ENCODE data around the gene SIGLEC10.
A peak's percentile ranks its signal among the peaks of the same experiment; 100 is the strongest.
"Not testable (repeated sequence)": the region's sequence is repeated elsewhere in the genome, so short reads cannot be mapped to it uniquely, and the experiment has no call there.

The SIGLEC10 gene

GRCh38 chr19:51420511-51420910 lies 3.1 kb upstream of the SIGLEC10 start:
- H3K36me3 Mint-ChIP-seq; H3K4me3 Mint-ChIP-seq; H3K27me3 Mint-ChIP-seq; H3K9me3 Mint-ChIP-seq (ENCODE audit: low read depth); H3K27ac Mint-ChIP-seq: not testable (repeated sequence)
- H3K4me1 Mint-ChIP-seq (ENCODE audit: low read depth) = peaks cover 14% of the 10 kb centered on the region

GRCh38 chr19:51418707-51419106 lies 1.3 kb upstream of the SIGLEC10 start:
- Mint-ChIP-seq H3K4me1 (ENCODE audit: low read depth) (peaks cover 12% of the 10 kb centered on the region), H3K27me3 (peaks cover 5% of the 10 kb centered on the region), H3K4me3 (no peak overlapping the region), H3K27ac (no peak overlapping the region), H3K9me3 (ENCODE audit: low read depth) (no peaks in the 10 kb centered on the region), H3K36me3 (no peaks in the 10 kb centered on the region)

GRCh38 chr19:51417810-51418157 lies 342 bp upstream of the SIGLEC10 start:
- H3K4me1 Mint-ChIP-seq (ENCODE audit: low read depth) = peaks cover 12% of the 10 kb centered on the region
- H3K27ac Mint-ChIP-seq = no peak overlapping the region
- no peaks in the 10 kb centered on the region for H3K36me3 Mint-ChIP-seq
- no peak overlapping the region for H3K4me3 Mint-ChIP-seq
- H3K9me3 Mint-ChIP-seq (ENCODE audit: low read depth) = no peaks in the 10 kb centered on the region
- H3K27me3 Mint-ChIP-seq = peaks cover 5% of the 10 kb centered on the region

GRCh38 chr19:51416422-51416821 lies 1.0 kb downstream of the SIGLEC10 start:
- peaks cover 12% of the 10 kb centered on the region for H3K4me1 Mint-ChIP-seq (ENCODE audit: low read depth)
- H3K36me3 Mint-ChIP-seq; H3K9me3 Mint-ChIP-seq (ENCODE audit: low read depth); H3K27ac Mint-ChIP-seq; H3K4me3 Mint-ChIP-seq; H3K27me3 Mint-ChIP-seq: not testable (repeated sequence)

GRCh38 chr19:51415187-51415586 lies 2.3 kb downstream of the SIGLEC10 start:
- H3K27me3 Mint-ChIP-seq = peaks cover 4% of the 10 kb centered on the region
- H3K4me1 Mint-ChIP-seq (ENCODE audit: low read depth) = peaks cover 12% of the 10 kb centered on the region
- H3K36me3 Mint-ChIP-seq = no peaks in the 10 kb centered on the region
- H3K27ac Mint-ChIP-seq = no peak overlapping the region
- H3K9me3 Mint-ChIP-seq (ENCODE audit: low read depth) = no peaks in the 10 kb centered on the region
- H3K4me3 Mint-ChIP-seq = no peak overlapping the region

- H3K27me3 Mint-ChIP-seq = no peaks in the 10 kb centered on the region
- peaks cover 3% of the 10 kb centered on the region for H3K36me3 Mint-ChIP-seq
- H3K27ac Mint-ChIP-seq = no peak overlapping the region
- no peaks in the 10 kb centered on the region for H3K4me1 Mint-ChIP-seq (ENCODE audit: low read depth)
- no peaks in the 10 kb centered on the region for H3K9me3 Mint-ChIP-seq (ENCODE audit: low read depth)
- H3K4me3 Mint-ChIP-seq = no peak overlapping the region
Measured at GRCh38 chr19:51410950-51411748, 6.3 kb downstream of the SIGLEC10 start.

GRCh38 chr19:51407511-51408131 lies 9.8 kb downstream of the SIGLEC10 start:
- H3K4me3 Mint-ChIP-seq = no peak overlapping the region
- H3K36me3 Mint-ChIP-seq = peaks cover 3% of the 10 kb centered on the region
- no peaks in the 10 kb centered on the region for H3K27me3 Mint-ChIP-seq
- no peaks in the 10 kb centered on the region for H3K9me3 Mint-ChIP-seq (ENCODE audit: low read depth)
- H3K27ac Mint-ChIP-seq = no peak overlapping the region
- no peaks in the 10 kb centered on the region for H3K4me1 Mint-ChIP-seq (ENCODE audit: low read depth)

GRCh38 chr19:51402117-51402516 lies 15.3 kb downstream of the SIGLEC10 start:
- no peaks in the 10 kb centered on the region for H3K27me3 Mint-ChIP-seq
- no peak overlapping the region for H3K27ac Mint-ChIP-seq
- H3K36me3 Mint-ChIP-seq = peaks cover 8% of the 10 kb centered on the region
- no peak overlapping the region for H3K4me3 Mint-ChIP-seq
- H3K9me3 Mint-ChIP-seq (ENCODE audit: low read depth) = peaks cover 9% of the 10 kb centered on the region
- H3K4me1 Mint-ChIP-seq (ENCODE audit: low read depth) = peaks cover 9% of the 10 kb centered on the region

- peaks cover 19% of the 10 kb centered on the region for H3K4me1 Mint-ChIP-seq (ENCODE audit: low read depth)
- H3K27ac Mint-ChIP-seq; H3K9me3 Mint-ChIP-seq (ENCODE audit: low read depth); H3K4me3 Mint-ChIP-seq; H3K36me3 Mint-ChIP-seq; H3K27me3 Mint-ChIP-seq: not testable (repeated sequence)
Measured at GRCh38 chr19:51399936-51400335, 17.5 kb downstream of the SIGLEC10 start.

- H3K9me3 Mint-ChIP-seq (ENCODE audit: low read depth) = peaks cover 9% of the 10 kb centered on the region
Measured at GRCh38 chr19:51399231-51399630, 18.2 kb downstream of the SIGLEC10 start.

GRCh38 chr19:51398096-51398704 lies 19.2 kb downstream of the SIGLEC10 start:
- no peaks in the 10 kb centered on the region for H3K27me3 Mint-ChIP-seq
- H3K9me3 Mint-ChIP-seq (ENCODE audit: low read depth) = peaks cover 9% of the 10 kb centered on the region
- H3K36me3 Mint-ChIP-seq = peaks cover 5% of the 10 kb centered on the region
- peaks cover 33% of the 10 kb centered on the region for H3K4me1 Mint-ChIP-seq (ENCODE audit: low read depth)
- H3K27ac Mint-ChIP-seq = no peak overlapping the region
- no peak overlapping the region for H3K4me3 Mint-ChIP-seq

More at GRCh38 chr19:51399231-51399630, 18.2 kb downstream of the SIGLEC10 start:
- Mint-ChIP-seq H3K36me3 (peaks cover 5% of the 10 kb centered on the region), H3K4me1 (ENCODE audit: low read depth) (peaks cover 26% of the 10 kb centered on the region), H3K27ac (no peak overlapping the region), H3K4me3 (no peak overlapping the region), H3K27me3 (no peaks in the 10 kb centered on the region)

GRCh38 chr19:51397453-51397852 lies 20.0 kb downstream of the SIGLEC10 start:
- not testable (repeated sequence) for H3K27ac Mint-ChIP-seq; H3K27me3 Mint-ChIP-seq; H3K4me3 Mint-ChIP-seq; H3K36me3 Mint-ChIP-seq; H3K9me3 Mint-ChIP-seq (ENCODE audit: low read depth)
- H3K4me1 Mint-ChIP-seq (ENCODE audit: low read depth) = peaks cover 37% of the 10 kb centered on the region

GRCh38 chr19:51396175-51396574 lies 21.3 kb downstream of the SIGLEC10 start:
- peaks cover 41% of the 10 kb centered on the region for H3K4me1 Mint-ChIP-seq (ENCODE audit: low read depth)

GRCh38 chr19:51394050-51394836 lies 23.2 kb downstream of the SIGLEC10 start:
- no peaks in the 10 kb centered on the region for H3K9me3 Mint-ChIP-seq (ENCODE audit: low read depth)
- H3K27ac Mint-ChIP-seq = peak overlapping the region; percentile 84
- no peaks in the 10 kb centered on the region for H3K36me3 Mint-ChIP-seq
- H3K4me3 Mint-ChIP-seq = peak overlapping the region; percentile 86
- peaks cover 43% of the 10 kb centered on the region for H3K4me1 Mint-ChIP-seq (ENCODE audit: low read depth)
- no peaks in the 10 kb centered on the region for H3K27me3 Mint-ChIP-seq

More at GRCh38 chr19:51396175-51396574, 21.3 kb downstream of the SIGLEC10 start:
- H3K4me3 Mint-ChIP-seq = peak overlapping the region; percentile 32
- H3K27me3 Mint-ChIP-seq = no peaks in the 10 kb centered on the region
- H3K36me3 Mint-ChIP-seq = no peaks in the 10 kb centered on the region
- no peak overlapping the region for H3K27ac Mint-ChIP-seq
- H3K9me3 Mint-ChIP-seq (ENCODE audit: low read depth) = no peaks in the 10 kb centered on the region

- Mint-ChIP-seq H3K4me3 (peak overlapping the region; percentile 78), H3K9me3 (ENCODE audit: low read depth) (no peaks in the 10 kb centered on the region), H3K4me1 (ENCODE audit: low read depth) (peaks cover 35% of the 10 kb centered on the region), H3K27ac (peak overlapping the region; percentile 77), H3K27me3 (no peaks in the 10 kb centered on the region), H3K36me3 (no peaks in the 10 kb centered on the region)
Measured at GRCh38 chr19:51392701-51393100, 24.7 kb downstream of the SIGLEC10 start.
